BJ (cell line): ENCODE results near the gene NF1. TPM values are rescaled to one million over a fixed set of nuclear protein-coding genes. Genes with fewer than 3 reads are reported as not detected.

Experiments
- CTCF ChIA-PET: fragments of 350-600 bp; formaldehyde crosslinking; extraction: SDS; loops from one replicate; lab custom pipeline; 2021; ENCODE audit warnings: antibody characterized with exemption, inconsistent platforms; lab: Yijun Ruan, JAX
- POLR2A ChIA-PET: fragments of 300-600 bp; sonication (Branson Sonifier 250); formaldehyde crosslinking; extraction: SDS; loops from one replicate; lab custom pipeline; 2021; ENCODE audit warnings: antibody characterized with exemption; lab: Charles Lee
- DNase-seq: peaks from one replicate; pipeline ENCODE4 v3.0.0-alpha.2; 2011; ENCODE audit warnings: low read depth
- H3K27me3 ChIP-seq: 2 replicates; pipeline ENCODE4 v1.6.0; 2011; ENCODE audit warnings: low read length; ENCODE audit not compliant: control insufficient read depth, insufficient read depth
- H3K36me3 ChIP-seq: 2 replicates; pipeline ENCODE4 v1.5.1; 2011; ENCODE audit warnings: low read length; ENCODE audit not compliant: control insufficient read depth, insufficient read depth
- H3K4me3 ChIP-seq: 2 replicates; pipeline ENCODE4 v1.5.1; 2011; ENCODE audit warnings: low read depth, mild to moderate bottlenecking, control low read depth, low read length
- polyA plus RNA-seq: library from polyadenylated mRNA; depleted of rRNA; stranded (reverse); fragments of >200 nt; gene quantifications from 2 replicates; pipeline ENCODE4 v1.2.3, GENCODE V29; 2011; rRNA removed
- small RNA-seq: library from RNA; depleted of rRNA; stranded (forward); fragments of <200 nt; gene quantifications from one replicate; pipeline ENCODE3, GENCODE V24; 2012; ENCODE audit warnings: low replicate concordance, low read depth; ENCODE audit not compliant: insufficient read length
- TF ChIP-seq, protein P1 (sequence below): IDR thresholded peaks from 2 replicates; pipeline ENCODE4 v1.5.1; 2011; ENCODE audit warnings: low read depth, mild to moderate bottlenecking, control low read depth, inconsistent platforms, low read length, moderate library complexity; ENCODE audit not compliant: insufficient read depth

NF1 gene
- polyA plus RNA-seq, 1 experiment: 29.3 TPM

GRCh38 chr17:31424944-31425281 is 330.1 kb downstream of the NF1 start:
- ChIA-PET CTCF (interaction anchor here (1.0 to 3.0 kb wide), 3 partner anchors 11 to 101 kb away, joined by 4 to 12 read pairs (median 6); no protein-coding TSS in a partner anchor), POLR2A (no interaction called here)
- DNase-seq: no peak
- no peaks in the 10 kb centered on the region for H3K36me3 ChIP-seq
- H3K4me3 ChIP-seq: no peak overlapping the region
- TF ChIP-seq, protein P1, sequence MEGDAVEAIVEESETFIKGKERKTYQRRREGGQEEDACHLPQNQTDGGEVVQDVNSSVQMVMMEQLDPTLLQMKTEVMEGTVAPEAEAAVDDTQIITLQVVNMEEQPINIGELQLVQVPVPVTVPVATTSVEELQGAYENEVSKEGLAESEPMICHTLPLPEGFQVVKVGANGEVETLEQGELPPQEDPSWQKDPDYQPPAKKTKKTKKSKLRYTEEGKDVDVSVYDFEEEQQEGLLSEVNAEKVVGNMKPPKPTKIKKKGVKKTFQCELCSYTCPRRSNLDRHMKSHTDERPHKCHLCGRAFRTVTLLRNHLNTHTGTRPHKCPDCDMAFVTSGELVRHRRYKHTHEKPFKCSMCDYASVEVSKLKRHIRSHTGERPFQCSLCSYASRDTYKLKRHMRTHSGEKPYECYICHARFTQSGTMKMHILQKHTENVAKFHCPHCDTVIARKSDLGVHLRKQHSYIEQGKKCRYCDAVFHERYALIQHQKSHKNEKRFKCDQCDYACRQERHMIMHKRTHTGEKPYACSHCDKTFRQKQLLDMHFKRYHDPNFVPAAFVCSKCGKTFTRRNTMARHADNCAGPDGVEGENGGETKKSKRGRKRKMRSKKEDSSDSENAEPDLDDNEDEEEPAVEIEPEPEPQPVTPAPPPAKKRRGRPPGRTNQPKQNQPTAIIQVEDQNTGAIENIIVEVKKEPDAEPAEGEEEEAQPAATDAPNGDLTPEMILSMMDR: no peak
- peaks cover 6% of the 10 kb centered on the region for H3K27me3 ChIP-seq

DNA sequence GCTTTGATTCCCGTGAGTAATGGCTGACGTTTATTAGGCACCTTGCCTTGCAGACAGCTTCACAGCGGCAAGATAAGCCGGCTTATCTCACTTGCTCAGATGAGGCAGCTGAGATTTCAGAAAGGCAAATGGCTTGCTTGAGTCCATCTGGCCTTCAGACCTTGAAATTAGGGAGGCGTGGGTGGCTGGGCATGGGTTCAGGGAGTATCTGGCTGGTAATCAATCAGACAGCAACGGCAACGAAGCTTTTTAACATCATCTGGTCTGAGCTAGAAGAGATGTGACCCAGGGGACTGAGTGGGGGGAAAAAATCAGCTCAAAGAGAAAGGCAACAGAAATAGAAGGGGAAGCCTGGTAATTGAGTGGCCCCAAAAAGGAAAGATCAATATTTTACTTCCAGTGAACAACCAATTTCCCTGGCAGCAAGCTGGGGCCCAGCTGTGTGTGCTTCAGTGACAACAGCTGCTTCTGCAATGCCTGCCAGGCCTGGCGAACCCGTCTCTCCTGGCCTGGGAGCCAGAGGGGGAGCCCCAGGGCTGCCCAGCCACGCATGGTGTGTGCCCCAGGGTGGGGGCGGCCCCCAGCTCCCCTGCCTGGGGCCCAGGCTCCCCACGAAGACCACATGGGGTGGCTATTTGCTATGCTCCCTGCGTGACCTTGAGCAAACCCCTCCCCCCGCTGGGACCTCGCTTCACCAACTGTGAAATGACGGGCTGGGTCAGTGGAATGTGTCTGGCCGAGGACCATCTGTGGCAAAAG is 330.7 kb downstream of the NF1 start:
- POLR2A ChIA-PET: no interaction called here

More for the DNA sequence above, 330.7 kb downstream of the NF1 start:
- Histone ChIP-seq H3K4me3 (no peak overlapping the region), H3K36me3 (no peaks in the 10 kb centered on the region), H3K27me3 (peaks cover 6% of the 10 kb centered on the region)
- CTCF ChIA-PET: interaction anchor here (1.0 to 3.0 kb wide), 3 partner anchors 11 to 13 kb away, joined by 4 to 12 read pairs (median 4); no protein-coding TSS in a partner anchor
- TF ChIP-seq, protein P1: no peak
- DNase-seq: no peak

Small RNAs within 50 kb of the gene (small RNA-seq; reads per million reads assigned to genes)
- gene MIR4733: not detected

Other genes with a start within 250 kb of the NF1 start
- 5.1 and 11.5 TPM in 2 replicates for gene TEFM, start 188.7 kb upstream of the NF1 start, polyA plus RNA-seq
- gene ADAP2, start 173.0 kb upstream of the NF1 start, polyA plus RNA-seq: 0.12 and 0.42 TPM in 2 replicates
- gene RNF135, start 123.9 kb upstream of the NF1 start, polyA plus RNA-seq: 14.6 TPM in 2 replicates
- gene OMG, start 202.3 kb downstream of the NF1 start, polyA plus RNA-seq: 0.13 and 0.21 TPM in 2 replicates
- gene EVI2B, start 219.1 kb downstream of the NF1 start, polyA plus RNA-seq: 0.12 and 0.43 TPM in 2 replicates
- gene EVI2A, start 226.6 kb downstream of the NF1 start, polyA plus RNA-seq: 0.21 and 0.49 TPM in 2 replicates